ENCODE measurements around the gene NFATC2.
A peak's percentile ranks its signal among the peaks of the same experiment; 100 is the strongest.

The NFATC2 gene

DNA sequence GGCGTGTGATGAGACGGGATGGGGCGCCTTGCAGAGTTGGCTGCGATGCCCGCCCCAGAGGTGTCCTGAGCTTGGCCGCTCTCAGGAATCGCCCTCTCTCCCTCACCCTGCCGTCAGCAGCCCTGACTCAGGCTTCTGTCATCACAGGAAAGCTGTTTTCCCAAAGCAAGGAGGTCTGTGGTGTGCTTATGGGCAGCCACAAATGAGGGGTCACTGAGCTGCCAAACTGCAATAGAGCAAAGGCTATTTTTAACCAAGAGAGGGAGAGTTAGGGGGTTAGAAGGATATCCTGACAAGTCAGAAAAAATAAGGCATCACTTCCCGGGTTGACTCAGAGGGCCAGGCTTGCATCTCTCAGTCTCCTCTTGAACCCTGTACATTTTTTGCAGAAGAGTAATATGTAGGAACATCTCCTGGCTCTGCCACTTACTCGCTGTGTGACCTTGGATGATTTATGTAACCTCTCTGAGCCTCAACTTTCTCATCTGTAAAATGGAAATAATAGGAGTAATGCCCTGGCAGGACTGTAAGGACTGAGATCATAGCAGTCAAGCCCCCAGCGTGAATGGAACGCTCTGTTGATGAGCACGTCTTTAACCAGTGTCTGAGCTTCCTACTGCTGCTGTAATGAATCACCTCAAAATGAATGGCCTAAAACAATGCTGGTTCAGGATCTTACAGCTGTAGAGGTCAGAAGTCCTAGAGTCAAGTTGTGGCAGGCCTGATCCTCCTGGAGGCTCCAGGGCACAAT is 181.9 kb downstream of the NFATC2 start:
- no peak overlapping the region for H2AFZ ChIP-seq (ENCODE audit: low read length, unreplicated experiment)

GRCh38 chr20:51359947-51360346 is 182.6 kb downstream of the NFATC2 start:
- peak overlapping the region; percentile 88 for H3K27ac ChIP-seq (ENCODE audit: low read depth, low read length)
- no peak overlapping the region for H2AFZ ChIP-seq (ENCODE audit: low read length, unreplicated experiment)
- H3K36me3 ChIP-seq (ENCODE audit: insufficient read depth, low read length) = peaks cover 6% of the 10 kb centered on the region; the same call in 1 of the 2 replicates
- H3K79me2 ChIP-seq (ENCODE audit: control insufficient read depth, insufficient read depth, low read length, unreplicated experiment) = no peaks in the 10 kb centered on the region
- H3K4me1 ChIP-seq (ENCODE audit: control insufficient read depth, insufficient read depth, low read length, unreplicated experiment) = peaks cover 25% of the 10 kb centered on the region
- H3K27me3 ChIP-seq (ENCODE audit: insufficient read depth, low read length) = no peaks in the 10 kb centered on the region
- H3K4me3 ChIP-seq (ENCODE audit: low read depth, low read length) = no peak overlapping the region

More for the DNA sequence above, 181.9 kb downstream of the NFATC2 start:
- peak overlapping the region; percentile 88 for H3K27ac ChIP-seq (ENCODE audit: low read depth, low read length)
- no peaks in the 10 kb centered on the region for H3K79me2 ChIP-seq (ENCODE audit: control insufficient read depth, insufficient read depth, low read length, unreplicated experiment)
- no peaks in the 10 kb centered on the region for H3K27me3 ChIP-seq (ENCODE audit: insufficient read depth, low read length)
- H3K4me1 ChIP-seq (ENCODE audit: control insufficient read depth, insufficient read depth, low read length, unreplicated experiment) = peaks cover 30% of the 10 kb centered on the region
- peaks cover 6% of the 10 kb centered on the region; the same call in 1 of the 2 replicates for H3K36me3 ChIP-seq (ENCODE audit: insufficient read depth, low read length)
- H3K4me3 ChIP-seq (ENCODE audit: low read depth, low read length) = no peak overlapping the region

DNA sequence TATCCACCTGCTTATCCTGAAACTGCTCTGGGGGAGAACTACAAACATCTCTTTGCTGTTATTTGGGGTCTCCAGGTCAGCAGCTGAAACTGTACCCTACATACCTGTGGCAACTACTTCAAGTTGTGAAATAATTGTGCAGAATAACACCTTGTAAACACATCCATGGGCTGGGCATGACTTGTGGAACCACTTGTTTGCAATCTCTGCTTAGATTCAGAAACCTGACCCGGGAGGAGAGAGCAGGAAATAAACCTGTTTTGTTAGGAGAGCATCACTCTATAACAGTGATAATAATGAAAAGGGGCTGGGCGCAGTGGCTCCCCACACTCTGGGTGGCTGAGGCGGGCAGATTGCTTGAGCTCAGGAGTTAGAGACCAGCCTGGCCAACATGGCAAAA is 183.1 kb downstream of the NFATC2 start:
- H3K36me3 ChIP-seq (ENCODE audit: insufficient read depth, low read length) = peaks cover 6% of the 10 kb centered on the region; the same call in 1 of the 2 replicates

DNA sequence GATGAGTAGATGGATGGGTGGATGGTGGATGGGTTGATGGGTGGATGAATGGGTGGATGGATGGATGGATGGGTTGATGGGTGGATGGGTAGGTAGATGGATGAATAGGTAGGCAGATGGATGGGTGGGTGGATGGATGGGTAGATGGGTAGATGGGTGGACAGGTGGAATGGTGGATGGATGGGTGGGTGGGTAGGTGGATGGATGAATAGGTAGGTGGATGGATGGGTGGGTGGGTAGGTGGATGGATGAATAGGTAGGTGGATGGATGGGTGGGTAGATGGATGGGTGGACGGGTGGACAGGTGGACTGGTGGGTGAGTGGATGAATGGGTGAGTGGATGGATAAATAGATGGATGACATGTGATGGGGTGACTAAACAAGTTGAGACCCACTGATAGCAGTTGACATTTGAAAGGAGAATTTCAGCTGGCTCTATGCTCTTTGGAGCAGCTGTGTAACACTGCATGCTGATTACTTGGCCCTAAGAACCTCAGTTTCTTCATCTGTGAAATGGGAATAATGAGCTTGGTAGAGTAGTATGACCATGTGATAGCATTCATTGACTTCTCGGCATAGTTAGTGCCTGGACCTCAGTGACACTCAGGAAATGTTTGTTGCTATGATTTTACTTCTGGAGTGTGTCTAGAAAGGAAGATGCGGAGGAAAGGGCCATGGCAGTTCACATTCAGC is 184.3 kb downstream of the NFATC2 start:
- no peak overlapping the region for H2AFZ ChIP-seq (ENCODE audit: low read length, unreplicated experiment)
- H3K4me1 ChIP-seq (ENCODE audit: control insufficient read depth, insufficient read depth, low read length, unreplicated experiment) = peaks cover 37% of the 10 kb centered on the region
- no peaks in the 10 kb centered on the region; the same call in 1 of the 2 replicates for H3K36me3 ChIP-seq (ENCODE audit: insufficient read depth, low read length)
- no peaks in the 10 kb centered on the region for H3K79me2 ChIP-seq (ENCODE audit: control insufficient read depth, insufficient read depth, low read length, unreplicated experiment)
- no peak overlapping the region for H3K4me3 ChIP-seq (ENCODE audit: low read depth, low read length)
- H3K27ac ChIP-seq (ENCODE audit: low read depth, low read length) = peak overlapping the region; percentile 88; the same call in 1 of the 2 replicates
- no peaks in the 10 kb centered on the region for H3K27me3 ChIP-seq (ENCODE audit: insufficient read depth, low read length)

More for the DNA sequence above, 183.1 kb downstream of the NFATC2 start:
- no peak overlapping the region for H3K4me3 ChIP-seq (ENCODE audit: low read depth, low read length)
- peak overlapping the region; percentile 88 for H3K27ac ChIP-seq (ENCODE audit: low read depth, low read length)
- H2AFZ ChIP-seq (ENCODE audit: low read length, unreplicated experiment) = no peak overlapping the region
- H3K4me1 ChIP-seq (ENCODE audit: control insufficient read depth, insufficient read depth, low read length, unreplicated experiment) = peaks cover 27% of the 10 kb centered on the region
- H3K27me3 ChIP-seq (ENCODE audit: insufficient read depth, low read length) = no peaks in the 10 kb centered on the region
- no peaks in the 10 kb centered on the region for H3K79me2 ChIP-seq (ENCODE audit: control insufficient read depth, insufficient read depth, low read length, unreplicated experiment)

GRCh38 chr20:51357543-51357942 is 185.0 kb downstream of the NFATC2 start:
- Histone ChIP-seq H2AFZ (ENCODE audit: low read length, unreplicated experiment) (no peak overlapping the region), H3K4me3 (ENCODE audit: low read depth, low read length) (no peak overlapping the region), H3K36me3 (ENCODE audit: insufficient read depth, low read length) (no peaks in the 10 kb centered on the region), H3K27ac (ENCODE audit: low read depth, low read length) (no peak overlapping the region), H3K4me1 (ENCODE audit: control insufficient read depth, insufficient read depth, low read length, unreplicated experiment) (peaks cover 37% of the 10 kb centered on the region), H3K27me3 (ENCODE audit: insufficient read depth, low read length) (no peaks in the 10 kb centered on the region), H3K79me2 (ENCODE audit: control insufficient read depth, insufficient read depth, low read length, unreplicated experiment) (no peaks in the 10 kb centered on the region)

DNA sequence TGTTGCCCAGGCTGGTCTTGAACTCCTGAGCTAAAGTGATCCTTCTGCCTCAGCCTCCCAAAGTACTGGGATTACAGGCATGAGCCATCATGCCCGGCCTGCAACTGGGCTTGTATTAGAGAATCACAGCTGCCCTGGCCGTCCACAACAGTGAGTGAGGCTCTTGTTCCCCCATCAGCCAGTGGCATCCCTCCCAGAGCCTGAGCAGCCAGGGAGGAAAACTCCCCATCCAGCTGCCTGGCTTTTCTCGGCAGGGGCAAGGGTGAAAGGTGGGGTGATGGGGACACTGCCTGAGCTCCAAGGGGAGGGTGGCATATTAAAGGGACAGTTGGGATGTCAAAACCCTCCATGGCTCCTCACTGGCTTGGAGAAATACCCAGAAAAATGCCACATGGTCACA is 185.6 kb downstream of the NFATC2 start:
- Histone ChIP-seq H3K79me2 (ENCODE audit: control insufficient read depth, insufficient read depth, low read length, unreplicated experiment) (no peaks in the 10 kb centered on the region), H2AFZ (ENCODE audit: low read length, unreplicated experiment) (no peak overlapping the region), H3K4me3 (ENCODE audit: low read depth, low read length) (no peak overlapping the region), H3K4me1 (ENCODE audit: control insufficient read depth, insufficient read depth, low read length, unreplicated experiment) (peaks cover 41% of the 10 kb centered on the region), H3K36me3 (ENCODE audit: insufficient read depth, low read length) (no peaks in the 10 kb centered on the region), H3K27ac (ENCODE audit: low read depth, low read length) (no peak overlapping the region), H3K27me3 (ENCODE audit: insufficient read depth, low read length) (no peaks in the 10 kb centered on the region)

GRCh38 chr20:51354769-51355319 is 187.7 kb downstream of the NFATC2 start:
- peak overlapping the region; percentile 99 for H3K27ac ChIP-seq (ENCODE audit: low read depth, low read length)
- H3K4me1 ChIP-seq (ENCODE audit: control insufficient read depth, insufficient read depth, low read length, unreplicated experiment) = peaks cover 48% of the 10 kb centered on the region
- no peaks in the 10 kb centered on the region for H3K79me2 ChIP-seq (ENCODE audit: control insufficient read depth, insufficient read depth, low read length, unreplicated experiment)
- no peaks in the 10 kb centered on the region for H3K27me3 ChIP-seq (ENCODE audit: insufficient read depth, low read length)
- H3K4me3 ChIP-seq (ENCODE audit: low read depth, low read length) = 0 out of 2 replicates have a peak overlapping the region, but pooled peaks have one; percentile 17
- H2AFZ ChIP-seq (ENCODE audit: low read length, unreplicated experiment) = no peak overlapping the region
- no peaks in the 10 kb centered on the region for H3K36me3 ChIP-seq (ENCODE audit: insufficient read depth, low read length)

DNA sequence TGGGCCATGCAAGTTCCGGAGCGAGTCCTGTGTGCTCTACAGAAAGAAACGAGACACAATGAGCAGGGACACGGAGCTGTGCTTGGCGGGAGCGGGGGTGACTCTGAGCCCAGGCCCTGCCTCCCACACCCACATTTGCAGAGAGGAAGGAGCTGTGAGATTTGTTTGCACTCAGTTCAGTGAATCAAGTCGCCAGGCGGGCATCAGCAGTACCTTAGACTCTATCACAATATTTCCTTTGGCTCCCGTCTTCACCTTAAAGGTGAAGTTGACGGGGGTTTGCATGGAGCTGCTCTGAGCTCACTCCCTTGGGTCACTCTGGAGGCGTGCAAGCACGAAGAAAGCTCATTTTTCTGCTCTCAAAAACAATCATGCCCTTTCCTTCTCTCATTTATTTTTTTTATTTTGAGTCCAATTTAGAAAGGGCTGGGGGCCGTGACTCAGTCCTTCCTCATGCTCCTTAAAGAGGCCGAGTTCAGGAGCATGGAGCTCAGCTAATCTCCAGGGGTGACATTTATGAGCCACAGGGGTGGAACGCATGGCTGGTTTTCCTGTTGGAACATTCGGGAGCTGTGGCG is 188.2 kb downstream of the NFATC2 start:
- Histone ChIP-seq H3K36me3 (ENCODE audit: insufficient read depth, low read length) (no peaks in the 10 kb centered on the region), H3K4me3 (ENCODE audit: low read depth, low read length) (peak overlapping the region; percentile 17; the same call in 1 of the 2 replicates), H3K79me2 (ENCODE audit: control insufficient read depth, insufficient read depth, low read length, unreplicated experiment) (no peaks in the 10 kb centered on the region), H3K27me3 (ENCODE audit: insufficient read depth, low read length) (no peaks in the 10 kb centered on the region), H3K27ac (ENCODE audit: low read depth, low read length) (peak overlapping the region; percentile 99), H3K4me1 (ENCODE audit: control insufficient read depth, insufficient read depth, low read length, unreplicated experiment) (peaks cover 47% of the 10 kb centered on the region), H2AFZ (ENCODE audit: low read length, unreplicated experiment) (no peak overlapping the region)

- Histone ChIP-seq H3K27ac (ENCODE audit: low read depth, low read length) (peak overlapping the region; percentile 99), H3K4me1 (ENCODE audit: control insufficient read depth, insufficient read depth, low read length, unreplicated experiment) (peaks cover 44% of the 10 kb centered on the region), H3K4me3 (ENCODE audit: low read depth, low read length) (no peak overlapping the region), H3K36me3 (ENCODE audit: insufficient read depth, low read length) (no peaks in the 10 kb centered on the region), H3K27me3 (ENCODE audit: insufficient read depth, low read length) (no peaks in the 10 kb centered on the region), H2AFZ (ENCODE audit: low read length, unreplicated experiment) (no peak overlapping the region), H3K79me2 (ENCODE audit: control insufficient read depth, insufficient read depth, low read length, unreplicated experiment) (no peaks in the 10 kb centered on the region)
Measured at GRCh38 chr20:51353491-51353890, 189.0 kb downstream of the NFATC2 start.

GRCh38 chr20:51352791-51353190 is 189.7 kb downstream of the NFATC2 start:
- H3K79me2 ChIP-seq (ENCODE audit: control insufficient read depth, insufficient read depth, low read length, unreplicated experiment) = no peaks in the 10 kb centered on the region
- H3K27me3 ChIP-seq (ENCODE audit: insufficient read depth, low read length) = no peaks in the 10 kb centered on the region
- H3K27ac ChIP-seq (ENCODE audit: low read depth, low read length) = peak overlapping the region; percentile 99
- no peak overlapping the region for H3K4me3 ChIP-seq (ENCODE audit: low read depth, low read length)
- peaks cover 44% of the 10 kb centered on the region for H3K4me1 ChIP-seq (ENCODE audit: control insufficient read depth, insufficient read depth, low read length, unreplicated experiment)
- no peaks in the 10 kb centered on the region for H3K36me3 ChIP-seq (ENCODE audit: insufficient read depth, low read length)
- H2AFZ ChIP-seq (ENCODE audit: low read length, unreplicated experiment) = no peak overlapping the region

Data from ACC112 (cell line).